Jurkat, Clone E6-1 (cell line): ENCODE results near the gene CFAP20DC.
"Not testable (repeated sequence)": the region's sequence is repeated elsewhere in the genome, so short reads cannot be mapped to it uniquely, and the experiment has no call there.

ENCODE experiments used
- DNase-seq: peaks from one replicate; pipeline ENCODE4 v3.0.0-alpha.2; 2011; ENCODE audit warnings: low read depth, low spot score
- H3K4me3 ChIP-seq: 2 replicates; pipeline ENCODE4 v1.5.1; 2011; ENCODE audit warnings: mild to moderate bottlenecking, low read length, control low read depth, moderate library complexity

CFAP20DC gene

DNA sequence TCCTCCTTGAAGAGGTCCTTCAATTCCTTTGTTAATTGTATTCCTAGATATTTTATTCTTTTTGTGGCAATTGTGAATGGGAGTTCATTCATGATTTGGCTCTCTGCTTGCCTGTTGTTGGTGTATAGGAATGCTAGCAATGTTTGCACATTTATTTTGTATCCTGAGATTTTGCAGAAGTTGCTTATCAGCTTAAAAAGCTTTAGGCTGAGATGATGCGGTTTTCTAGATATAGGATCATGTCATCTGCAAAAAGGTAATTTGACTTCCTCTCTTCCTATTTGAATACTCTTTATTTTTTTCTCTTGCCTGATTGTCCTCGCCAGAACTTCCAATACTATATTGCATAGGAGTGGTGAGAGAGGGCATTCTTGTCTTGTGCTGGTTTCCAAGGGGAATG is 157.3 kb downstream of the CFAP20DC start:
- DNase-seq, H3K4me3 ChIP-seq: not testable (repeated sequence)

DNA sequence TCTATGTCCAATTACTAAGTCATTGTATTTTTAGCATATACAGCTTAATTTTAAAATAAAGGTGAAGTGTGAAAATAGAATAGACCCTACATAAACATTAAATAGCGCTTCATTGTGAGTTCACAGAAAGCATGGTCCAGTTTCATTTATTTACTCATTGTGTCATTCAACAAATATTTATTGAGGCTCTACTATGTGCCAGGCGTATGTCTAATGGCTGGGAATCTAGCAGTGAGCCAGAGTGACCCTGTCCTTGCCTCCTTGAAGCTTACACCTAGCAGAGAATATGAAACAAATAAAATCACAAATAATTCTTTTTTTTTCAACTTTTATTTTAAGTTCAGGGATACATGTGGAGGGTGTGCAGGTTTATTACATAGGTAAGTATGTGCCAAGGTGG is 161.7 kb downstream of the CFAP20DC start:
- no peak for DNase-seq
- H3K4me3 ChIP-seq: no peak overlapping the region

DNA sequence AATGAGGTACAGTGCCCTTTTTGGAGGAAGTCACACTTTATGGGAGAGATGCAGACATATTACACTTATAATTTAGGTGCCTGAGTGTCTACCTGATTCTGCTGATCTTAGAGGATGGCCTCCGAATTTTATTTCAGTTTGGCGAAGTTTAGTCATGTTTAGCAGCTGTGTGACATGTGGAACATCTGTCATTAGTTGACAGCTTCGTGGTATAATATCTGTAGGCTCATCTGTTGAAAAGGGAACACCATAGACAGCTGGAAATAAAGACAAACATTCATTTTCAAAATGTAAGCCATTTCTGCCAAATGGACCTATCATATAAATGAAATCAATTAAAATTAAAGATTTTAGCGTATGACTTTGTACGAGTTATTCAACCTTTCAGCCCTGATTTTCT is 165.4 kb downstream of the CFAP20DC start:
- no peak for DNase-seq
- no peak overlapping the region for H3K4me3 ChIP-seq

DNA sequence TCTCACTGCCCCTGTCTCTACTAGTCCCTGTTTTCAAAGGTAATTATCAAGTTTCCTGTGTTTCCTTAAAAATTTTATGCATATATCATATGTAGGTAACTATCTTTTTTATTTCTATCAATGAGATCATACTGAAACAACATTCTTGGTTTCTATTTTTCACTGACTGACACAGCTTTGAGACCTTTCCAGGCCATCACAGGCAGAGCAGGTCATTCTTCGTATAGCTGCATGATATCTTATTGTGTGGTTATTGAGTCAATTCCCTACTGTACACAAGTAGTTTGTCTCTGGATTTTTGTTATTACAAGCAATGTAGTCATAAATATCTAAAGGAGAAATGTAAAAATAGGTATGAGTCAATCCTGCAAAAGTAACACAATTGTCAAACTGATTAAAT is 169.6 kb downstream of the CFAP20DC start:
- H3K4me3 ChIP-seq: no peak overlapping the region
- no peak for DNase-seq

DNA sequence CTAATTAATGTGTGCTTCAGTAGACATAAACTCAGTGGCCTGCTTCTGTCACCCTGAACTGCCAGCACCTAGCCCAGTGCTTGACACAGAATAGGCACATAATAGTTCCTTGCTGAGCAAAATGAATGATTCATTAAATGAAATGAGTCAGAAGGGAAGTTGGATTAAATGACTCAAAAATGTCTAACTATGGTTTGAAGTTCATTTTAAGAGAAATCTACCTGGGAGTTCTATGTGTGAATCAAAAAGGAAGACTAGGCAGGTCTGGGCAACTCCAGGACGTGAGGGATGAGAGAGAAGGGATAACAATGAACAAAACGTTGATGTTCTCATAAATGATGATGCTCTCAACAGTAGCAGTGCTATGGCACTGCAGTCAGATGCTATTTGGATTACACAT is 175.0 kb downstream of the CFAP20DC start:
- DNase-seq: no peak
- H3K4me3 ChIP-seq: no peak overlapping the region

DNA sequence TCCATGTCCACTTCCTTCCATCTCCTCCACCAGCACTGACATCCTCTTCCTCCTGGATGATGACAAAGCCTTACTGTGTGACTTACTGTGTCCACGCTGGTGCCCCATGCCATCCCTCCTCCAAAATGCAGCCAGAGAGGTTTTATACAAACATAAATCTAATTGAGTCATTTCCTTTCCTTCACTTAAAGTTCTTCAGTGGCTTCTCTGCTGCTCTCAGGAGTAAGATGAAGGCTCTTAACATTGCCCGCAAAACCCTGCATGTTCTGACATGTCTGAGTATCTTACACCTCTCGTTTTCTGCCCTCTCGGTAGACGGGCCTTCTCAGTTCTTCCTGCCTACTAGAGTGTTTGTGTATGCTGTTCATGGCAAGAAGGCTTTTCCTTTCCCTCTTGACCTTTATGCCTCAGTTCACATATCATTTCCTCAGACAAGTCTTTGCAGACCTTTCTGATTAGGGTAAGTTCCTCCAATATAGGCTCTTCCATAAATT is 175.5 kb downstream of the CFAP20DC start:
- DNase-seq: no peak
- no peak overlapping the region for H3K4me3 ChIP-seq

DNA sequence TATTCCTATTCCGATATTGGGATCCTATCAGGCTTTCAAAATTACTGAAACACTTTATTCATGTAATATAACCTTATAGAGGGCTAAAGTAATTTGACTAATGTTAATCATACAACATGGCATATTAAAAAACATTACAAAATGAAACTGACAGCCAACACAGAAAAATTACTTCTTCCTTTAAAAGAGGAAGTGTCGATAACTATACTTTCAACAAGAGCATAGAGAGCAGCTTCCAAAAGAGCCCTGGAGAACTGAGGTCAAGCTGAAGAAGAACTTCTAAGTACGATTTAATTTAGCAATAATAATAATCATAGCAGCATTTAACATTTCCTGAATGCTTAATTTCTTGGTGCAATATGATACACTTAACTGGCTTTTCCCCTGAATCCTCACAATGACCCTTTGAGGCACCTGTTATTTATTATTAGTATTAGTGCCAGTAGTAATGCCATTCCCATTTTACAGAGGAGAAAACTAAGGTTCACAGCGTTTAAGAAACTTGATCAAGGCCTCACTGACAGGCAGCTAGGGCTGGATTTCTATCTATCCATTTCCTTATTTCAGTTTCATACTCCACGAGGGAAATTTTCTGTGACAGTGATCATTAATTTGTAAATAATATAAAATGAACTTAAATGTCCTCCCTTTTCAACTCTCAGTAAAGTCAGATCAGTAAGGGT is 181.6 kb downstream of the CFAP20DC start:
- no peak for DNase-seq
- no peak overlapping the region for H3K4me3 ChIP-seq

DNA sequence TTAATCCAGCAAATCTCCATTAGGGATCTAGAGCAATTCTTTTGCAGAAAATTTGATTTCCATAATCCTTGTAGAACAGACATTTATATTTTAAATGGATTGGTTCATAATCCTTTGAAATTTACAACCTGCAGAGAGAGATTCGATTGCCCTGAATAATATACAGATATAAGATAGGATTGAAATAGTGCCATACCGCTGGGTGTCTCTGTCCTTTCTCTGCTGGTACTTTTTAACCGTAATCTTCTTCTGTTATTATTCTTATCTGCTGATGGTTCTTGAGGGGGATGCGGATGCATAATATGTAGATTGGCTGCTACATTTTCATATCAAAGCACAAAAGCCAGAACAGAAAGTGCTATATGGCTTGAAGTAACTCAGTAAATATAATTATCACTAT is 182.2 kb downstream of the CFAP20DC start:
- no peak overlapping the region for H3K4me3 ChIP-seq
- DNase-seq: no peak

DNA sequence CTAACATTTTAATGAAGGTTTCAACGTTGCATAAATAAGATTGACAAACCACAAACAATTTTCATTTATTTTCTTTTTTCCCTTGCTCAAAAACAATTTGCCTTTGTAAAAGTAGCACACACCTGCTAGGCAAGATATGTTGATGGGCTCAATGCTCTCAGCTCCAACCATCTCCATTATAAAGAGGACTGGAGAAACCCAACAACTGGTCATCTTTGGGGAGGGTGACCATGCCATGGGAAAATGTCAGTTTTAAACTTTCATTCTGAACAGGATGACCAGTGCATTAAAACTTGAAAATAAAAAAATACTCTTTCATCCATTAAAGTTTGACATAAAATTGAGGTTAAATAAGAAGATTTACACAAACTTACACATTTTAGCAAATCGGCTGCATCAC is 183.7 kb downstream of the CFAP20DC start:
- DNase-seq: no peak
- H3K4me3 ChIP-seq: no peak overlapping the region

DNA sequence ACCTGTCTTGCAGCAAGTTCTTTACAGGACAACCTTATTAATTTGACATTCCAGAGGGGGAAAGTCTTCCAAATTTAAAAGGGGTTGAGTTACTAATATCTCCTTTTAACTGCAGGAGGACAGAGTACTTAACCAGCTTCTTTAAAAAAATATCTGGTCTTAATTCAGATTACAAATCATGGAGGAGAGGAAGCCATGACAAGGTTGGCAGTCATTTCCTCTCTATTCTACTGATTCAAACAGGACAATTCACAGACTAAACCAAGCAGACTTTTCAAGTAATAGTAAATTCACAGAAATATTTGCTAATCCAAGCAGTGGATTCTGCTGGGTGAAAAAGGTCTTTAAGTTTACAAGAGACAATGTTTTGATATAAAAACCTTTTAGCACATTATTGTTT is 185.3 kb downstream of the CFAP20DC start:
- DNase-seq: no peak
- no peak overlapping the region for H3K4me3 ChIP-seq

DNA sequence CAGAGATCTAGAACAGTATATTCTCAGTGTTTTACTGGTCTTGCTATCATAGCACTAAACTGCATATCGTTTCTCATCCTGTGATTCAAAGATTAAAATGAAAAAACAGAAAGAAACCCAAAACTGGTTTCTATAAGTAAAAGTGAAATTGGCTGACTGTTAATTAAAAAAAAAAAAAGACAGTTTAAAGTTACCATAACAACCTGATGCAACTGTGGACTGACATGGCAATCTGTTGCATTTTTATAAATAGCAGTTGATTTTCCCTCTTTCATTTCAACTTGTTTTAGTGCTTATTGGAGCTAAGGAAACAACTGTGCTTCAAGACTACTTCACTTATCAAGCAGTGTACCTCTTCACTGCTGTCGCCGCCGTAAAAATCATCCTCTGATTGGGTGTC is 186.6 kb downstream of the CFAP20DC start:
- DNase-seq: no peak
- no peak overlapping the region for H3K4me3 ChIP-seq

DNA sequence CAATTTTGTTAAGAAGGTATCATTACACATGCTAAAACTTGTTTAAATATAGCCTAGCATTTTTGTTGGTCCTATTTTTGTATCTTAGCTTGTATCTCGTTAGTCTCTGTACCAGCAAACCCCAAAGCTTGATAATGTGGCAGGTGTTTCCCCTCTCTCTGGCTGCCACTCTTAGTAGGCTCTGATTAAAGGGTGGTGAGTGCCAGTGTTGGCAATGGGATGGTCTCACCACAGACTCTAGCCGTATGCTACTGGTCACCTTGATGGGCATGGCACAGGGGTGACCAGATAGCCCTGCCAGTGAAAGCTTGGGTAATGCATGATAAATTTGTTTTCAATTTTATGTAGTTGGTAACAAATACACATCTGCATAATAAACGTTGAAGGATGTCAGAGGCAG is 188.3 kb downstream of the CFAP20DC start:
- no peak overlapping the region for H3K4me3 ChIP-seq
- DNase-seq: no peak

DNA sequence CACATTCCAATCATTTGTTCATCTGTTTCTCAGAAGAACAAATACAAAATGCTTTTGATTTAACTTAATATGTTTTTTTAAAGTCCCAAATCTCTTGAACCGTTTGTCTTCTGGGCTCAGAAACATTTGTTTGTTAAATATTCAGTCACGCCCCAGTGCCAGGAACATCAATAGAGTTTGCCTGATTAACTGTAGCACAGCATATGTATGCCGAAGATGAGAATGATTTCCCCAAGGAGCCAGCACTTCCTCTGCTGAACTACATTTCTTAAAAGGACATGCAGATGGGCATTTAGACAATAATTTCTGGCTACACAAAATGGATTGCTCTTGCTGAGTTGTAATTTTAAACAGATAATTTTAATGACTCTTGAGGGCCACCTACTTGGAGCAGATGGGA is 191.7 kb downstream of the CFAP20DC start:
- no peak for DNase-seq
- no peak overlapping the region for H3K4me3 ChIP-seq

DNA sequence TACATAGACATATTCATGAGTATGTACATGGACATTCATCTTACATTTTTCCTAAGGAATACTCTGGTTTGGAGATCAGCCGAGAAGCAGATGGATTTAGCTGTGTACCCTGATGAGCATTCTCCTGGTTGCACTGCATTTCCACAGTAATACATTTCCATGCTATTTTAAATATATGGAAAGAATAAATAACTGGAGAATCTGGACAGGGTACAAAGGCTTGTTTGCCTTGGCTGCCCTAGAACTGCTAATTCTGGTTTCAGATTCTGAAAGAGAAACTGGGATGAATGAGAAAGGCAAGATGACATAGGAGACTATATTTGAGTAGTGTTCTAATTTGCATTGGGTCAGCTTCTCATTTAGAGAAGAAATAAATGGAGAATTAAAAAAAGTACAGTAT is 192.4 kb downstream of the CFAP20DC start:
- no peak for DNase-seq
- H3K4me3 ChIP-seq: no peak overlapping the region

DNA sequence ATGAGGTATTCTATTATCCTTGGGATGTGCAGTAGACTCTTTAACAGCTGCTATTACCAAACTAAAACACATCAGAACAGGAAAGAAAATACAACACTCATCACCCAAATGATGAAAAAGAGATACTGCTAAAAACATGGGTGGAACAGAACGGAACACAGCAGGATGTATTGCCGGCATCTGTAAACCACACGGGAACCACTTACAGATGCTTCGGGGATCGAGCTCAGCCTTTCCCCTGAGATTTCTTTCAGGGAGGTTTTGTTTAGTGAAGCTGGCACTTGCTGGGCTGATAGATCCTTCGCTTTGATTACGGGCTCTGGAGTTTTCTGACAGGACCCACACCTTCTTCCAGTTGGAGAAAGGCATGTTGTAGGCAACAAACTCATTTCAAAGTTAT is 201.0 kb downstream of the CFAP20DC start:
- no peak overlapping the region for H3K4me3 ChIP-seq
- no peak for DNase-seq

DNA sequence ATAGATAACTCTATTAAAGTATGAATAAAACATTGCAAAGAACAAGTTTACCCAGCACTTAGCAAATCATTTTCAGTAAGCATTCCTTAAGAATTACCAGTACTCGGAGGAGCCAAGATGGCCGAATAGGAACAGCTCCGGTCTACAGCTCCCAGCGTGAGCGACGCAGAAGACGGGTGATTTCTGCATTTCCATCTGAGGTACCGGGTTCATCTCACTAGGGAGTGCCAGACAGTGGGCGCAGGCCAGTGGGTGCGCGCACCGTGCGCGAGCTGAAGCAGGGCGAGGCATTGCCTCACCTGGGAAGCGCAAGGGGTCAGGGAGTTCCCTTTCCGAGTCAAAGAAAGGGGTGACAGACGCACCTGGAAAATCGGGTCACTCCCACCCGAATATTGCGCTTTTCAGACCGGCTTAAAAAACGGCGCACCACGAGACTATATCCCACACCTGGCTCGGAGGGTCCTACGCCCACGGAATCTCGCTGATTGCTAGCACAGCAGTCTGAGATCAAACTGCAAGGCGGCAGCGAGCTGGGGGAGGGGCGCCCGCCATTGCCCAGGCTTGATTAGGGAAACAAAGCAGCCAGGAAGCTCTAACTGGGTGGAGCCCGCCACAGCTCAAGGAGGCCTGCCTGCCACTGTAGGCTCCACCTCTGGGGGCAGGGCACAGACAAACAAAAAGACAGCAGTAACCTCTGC is 207.6 kb downstream of the CFAP20DC start:
- DNase-seq, H3K4me3 ChIP-seq: not testable (repeated sequence)

DNA sequence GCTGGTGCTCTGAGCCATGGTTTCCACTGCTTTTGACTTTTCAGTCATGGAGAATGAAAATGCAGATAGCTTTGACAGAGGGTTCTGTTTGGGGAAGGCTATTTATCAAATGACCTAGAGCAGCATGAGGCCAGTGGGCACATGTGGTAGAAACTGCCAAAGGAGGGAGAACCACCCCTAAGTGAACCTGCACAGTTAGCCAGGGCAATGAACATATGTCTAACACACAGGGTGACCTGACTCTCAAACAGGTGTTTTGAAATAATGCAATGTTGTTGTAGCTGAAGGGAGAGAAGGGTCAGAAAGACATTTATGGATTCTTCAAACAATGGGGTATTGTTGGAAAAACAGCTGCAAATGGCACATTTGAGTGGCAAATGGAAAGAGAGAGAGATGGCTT is 208.9 kb downstream of the CFAP20DC start:
- H3K4me3 ChIP-seq: no peak overlapping the region
- DNase-seq: no peak

DNA sequence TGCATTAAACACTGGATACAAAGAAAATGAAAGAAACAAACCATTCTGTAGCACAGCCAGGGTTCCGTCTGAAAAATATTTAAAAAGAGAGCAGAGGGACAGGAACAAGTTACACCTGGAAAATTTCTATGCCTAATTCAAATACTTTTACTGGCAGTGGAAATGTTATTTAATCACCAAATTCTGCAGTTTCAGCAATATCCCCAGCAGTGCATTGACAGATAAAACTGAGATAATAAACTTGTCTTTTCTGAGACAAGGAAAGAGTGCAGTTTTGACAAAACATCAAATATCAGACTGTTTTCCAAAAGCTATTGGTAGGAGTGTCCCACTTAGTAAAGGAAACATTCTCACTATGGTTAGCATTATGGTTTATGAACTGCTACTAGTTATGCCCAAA is 209.9 kb downstream of the CFAP20DC start:
- DNase-seq: no peak
- H3K4me3 ChIP-seq: no peak overlapping the region

DNA sequence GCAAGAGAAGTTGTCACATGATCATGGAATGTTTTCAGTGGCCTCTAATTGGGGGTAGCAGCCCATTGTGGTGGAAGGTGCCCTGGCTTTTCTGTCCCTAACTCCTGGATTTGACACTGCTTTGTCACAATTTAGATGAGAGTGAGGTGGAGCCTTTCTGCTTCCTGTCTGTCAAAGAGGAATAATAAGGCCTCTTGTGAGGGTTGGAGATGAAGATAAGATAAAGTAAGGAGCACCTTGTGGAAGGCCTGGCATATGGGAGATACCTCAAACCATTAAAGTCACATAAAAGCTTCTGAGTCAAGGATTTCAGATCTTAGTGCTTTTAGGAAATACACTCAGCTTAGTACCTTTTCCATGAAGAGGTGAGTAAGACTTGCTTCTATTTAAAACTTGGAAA is 210.6 kb downstream of the CFAP20DC start:
- no peak for DNase-seq
- no peak overlapping the region for H3K4me3 ChIP-seq

DNA sequence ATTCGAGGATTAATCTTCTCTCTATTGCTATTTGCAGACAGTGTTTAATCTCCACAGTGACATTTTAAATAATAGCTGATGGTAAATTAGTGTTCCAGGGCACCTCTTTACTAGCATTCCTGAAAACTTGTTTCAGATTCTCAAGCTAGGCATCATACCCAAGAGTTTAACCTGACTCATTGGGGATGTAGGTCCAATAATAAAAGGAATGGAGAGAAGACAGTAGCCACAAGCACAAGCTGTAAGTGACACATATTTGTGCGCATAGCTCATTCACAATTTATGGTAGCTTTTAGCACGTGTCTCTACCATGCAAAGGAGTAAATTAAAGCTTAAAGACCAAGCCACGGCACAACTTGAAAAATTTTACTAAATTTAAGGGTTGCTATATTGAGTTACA is 212.0 kb downstream of the CFAP20DC start:
- no peak overlapping the region for H3K4me3 ChIP-seq
- no peak for DNase-seq
